CD4-positive, alpha-beta T cell (primary cell): ENCODE measurements around the gene ANKHD1. TPM values are rescaled to one million over a fixed set of nuclear protein-coding genes. Genes with fewer than 3 reads are reported as not detected.
"Not testable (repeated sequence)": the region's sequence is repeated elsewhere in the genome, so short reads cannot be mapped to it uniquely, and the experiment has no call there.

Experiments used
- ATAC-seq: fragments of 200-7000 bp; cut with Tn5 transposase; one replicate; pipeline ENCODE4 v1.10.0; 2022; ENCODE audit warnings: mild to moderate bottlenecking; ENCODE audit not compliant: poor library complexity
- CTCF ChIA-PET: fragments of 350-600 bp; sonication (Branson Sonifier 250); formaldehyde crosslinking; loops from one replicate; lab custom pipeline; 2021; ENCODE audit warnings: antibody characterized with exemption, inconsistent platforms; lab: Charles Lee
- POLR2A ChIA-PET: fragments of 350-600 bp; sonication (Branson Sonifier 250); formaldehyde crosslinking; loops from one replicate; lab custom pipeline; 2021; ENCODE audit warnings: antibody characterized with exemption, inconsistent platforms; lab: Charles Lee
- DNase-seq, 14 experiments: peaks; one replicate each; pipeline ENCODE4 v3.0.0-alpha.2; 2013 to 2020; ENCODE audit warnings: mixed read lengths in 2 of 14
- H3K27ac ChIP-seq, 2 donors: one replicate each; pipeline versions ENCODE4 v1.5.1 to v1.7.0; 2013; ENCODE audit warnings: low read length in 2 of 2, low read depth in 1 of 2, mild to moderate bottlenecking in 1 of 2
- H3K27me3 ChIP-seq, 2 experiments: 1 replicate in 1 of 2; 2 replicates in 1 of 2; pipeline versions ENCODE4 v1.6.1 to v1.7.0; 2013; ENCODE audit warnings: low read length in 2 of 2, control low read depth in 1 of 2, mild to moderate bottlenecking in 1 of 2, moderate library complexity in 1 of 2; ENCODE audit not compliant: insufficient read depth in 2 of 2, control insufficient read depth in 1 of 2
- H3K36me3 ChIP-seq: one replicate; pipeline ENCODE4 v1.6.1; 2013; ENCODE audit warnings: low read length, control low read depth; ENCODE audit not compliant: insufficient read depth
- H3K4me1 ChIP-seq: one replicate; pipeline ENCODE4 v1.6.1; 2013; ENCODE audit warnings: low read length, control low read depth; ENCODE audit not compliant: insufficient read depth
- H3K4me3 ChIP-seq: one replicate; pipeline ENCODE4 v1.5.1; 2013; ENCODE audit warnings: mild to moderate bottlenecking, low read length, moderate library complexity
- H3K9me3 ChIP-seq, 2 experiments: 1 replicate in 1 of 2; 2 replicates in 1 of 2; pipeline versions ENCODE4 v1.6.1 to v1.7.0; 2013; ENCODE audit warnings: low read length in 2 of 2, mild to moderate bottlenecking in 2 of 2, control low read depth in 1 of 2, moderate library complexity in 1 of 2; ENCODE audit not compliant: control insufficient read depth in 1 of 2, insufficient read depth in 1 of 2
- H3K27ac Mint-ChIP-seq: one replicate; pipeline ENCODE4 v1.8.0; 2020; ENCODE audit warnings: mixed read lengths
- H3K27me3 Mint-ChIP-seq: one replicate; pipeline ENCODE4 v1.8.0; 2021; ENCODE audit warnings: mixed read lengths
- H3K36me3 Mint-ChIP-seq: one replicate; pipeline ENCODE4 v1.8.0; 2021; ENCODE audit warnings: low read depth, mixed read lengths
- H3K4me1 Mint-ChIP-seq: one replicate; pipeline ENCODE4 v1.8.0; 2021; ENCODE audit warnings: low read depth, mixed read lengths
- H3K4me3 Mint-ChIP-seq: one replicate; pipeline ENCODE4 v1.8.0; 2020; ENCODE audit warnings: mild to moderate bottlenecking, mixed read lengths
- H3K9me3 Mint-ChIP-seq: one replicate; pipeline ENCODE4 v1.8.0; 2020; ENCODE audit warnings: mixed read lengths
- CTCF ChIP-seq: fragments of 200-600 bp; IDR thresholded peaks from one replicate; pipeline ENCODE4 v1.8.0; 2022; ENCODE audit warnings: antibody characterized with exemption, mild to moderate bottlenecking
- intact Hi-C, 2 experiments: fragments of 100-400 bp; cut with DNase I in 1 of 2; cut with micrococcal nuclease in 1 of 2; formaldehyde crosslinking; loops; one replicate each; pipeline versions ENCODE4 v1.15.1 to v1.9.0; 2023 to 2025; cut with DNase I, micrococcal nuclease
- total RNA-seq, 174 experiments: library from RNA in 2 of 174; stranded (reverse) in 2 of 174; gene quantifications; one replicate each; pipeline ENCODE4 v1.2.3 and lab custom pipeline; 2021 to 2026

ANKHD1 gene
- total RNA-seq, 2 experiments from 2014 or later = 202 to 212 TPM

- intact Hi-C loops = no loop called here
- TF ChIP-seq CTCF = no peak
- peaks cover 70% of the 10 kb centered on the region for H3K4me1 Mint-ChIP-seq
- no peaks in the 10 kb centered on the region for H3K27me3 Mint-ChIP-seq
- H3K4me3 Mint-ChIP-seq = peak overlapping the region; percentile 7
- ChIA-PET CTCF (no interaction called here), POLR2A (interaction anchor here (1.5 kb wide), 1 partner anchor 19 kb away, joined by 4 read pairs; the partner anchor contains the start of gene ANKHD1)
- Histone ChIP-seq H3K4me1 (peaks cover 29% of the 10 kb centered on the region), H3K4me3 (no peak overlapping the region), H3K9me3 (no peaks in the 10 kb centered on the region), H3K27ac (no peak overlapping the region), H3K27me3 (no peaks in the 10 kb centered on the region), H3K36me3 (peaks cover 2% of the 10 kb centered on the region)
- no peaks in the 10 kb centered on the region for H3K9me3 Mint-ChIP-seq
- DNase-seq (no peak), ATAC-seq (no peak)
- peaks cover 52% of the 10 kb centered on the region for H3K36me3 Mint-ChIP-seq
- H3K27ac Mint-ChIP-seq = no peak overlapping the region
Measured at GRCh38 chr5:140420226-140420570, 18.6 kb downstream of the ANKHD1 start.

- Mint-ChIP-seq H3K27me3 (no peaks in the 10 kb centered on the region), H3K4me1 (peaks cover 73% of the 10 kb centered on the region), H3K36me3 (peaks cover 54% of the 10 kb centered on the region), H3K4me3 (peak overlapping the region; percentile 2), H3K27ac (no peak overlapping the region), H3K9me3 (no peaks in the 10 kb centered on the region)
- ChIA-PET CTCF (no interaction called here), POLR2A (interaction anchor here (1.5 kb wide), 1 partner anchor 19 kb away, joined by 4 read pairs; the partner anchor contains the start of gene ANKHD1)
- H3K27me3 ChIP-seq = no peaks in the 10 kb centered on the region
- no peak overlapping the region for H3K4me3 ChIP-seq
- H3K9me3 ChIP-seq = no peaks in the 10 kb centered on the region
- no peak for DNase-seq
- H3K4me1 ChIP-seq = peaks cover 29% of the 10 kb centered on the region
- no peak for TF ChIP-seq CTCF
- H3K36me3 ChIP-seq = peaks cover 2% of the 10 kb centered on the region
- no peak for ATAC-seq
- intact Hi-C loops = no loop called here
- no peak overlapping the region for H3K27ac ChIP-seq
Measured at GRCh38 chr5:140420665-140421361, 19.2 kb downstream of the ANKHD1 start.

- Mint-ChIP-seq H3K4me1 (peaks cover 68% of the 10 kb centered on the region), H3K36me3 (peaks cover 52% of the 10 kb centered on the region)
- H3K4me1 ChIP-seq = peaks cover 29% of the 10 kb centered on the region
- H3K36me3 ChIP-seq, H3K27ac Mint-ChIP-seq, H3K27ac ChIP-seq, CTCF ChIA-PET, H3K27me3 ChIP-seq, H3K9me3 ChIP-seq, H3K4me3 Mint-ChIP-seq, H3K4me3 ChIP-seq, ATAC-seq, intact Hi-C loops, H3K27me3 Mint-ChIP-seq, H3K9me3 Mint-ChIP-seq, DNase-seq: not testable (repeated sequence)
- POLR2A ChIA-PET = interaction anchor here (1.5 kb wide), 1 partner anchor 20 kb away, joined by 4 read pairs; the partner anchor contains the start of gene ANKHD1
Measured at GRCh38 chr5:140421375-140421774, 19.7 kb downstream of the ANKHD1 start.
